Esophagus muscularis mucosa (tissue), 4 donors: Measurements from ENCODE around the gene TAS1R2. TPM values are rescaled to one million over a fixed set of nuclear protein-coding genes. Genes with fewer than 3 reads are reported as not detected.

Source experiments
- DNase-seq: peaks from one replicate; pipeline ENCODE4 v3.0.0-alpha.2; 2017; ENCODE audit errors: extremely low spot score
- H3K27ac ChIP-seq, 4 donors: fragments of 200-600 bp; sonication (generic); replicated peaks in 1 of 4; 1 replicate in 3 of 4; 2 replicates in 1 of 4; pipeline ENCODE4 v1.5.1; 2016 to 2019; ENCODE audit warnings: mild to moderate bottlenecking in 1 of 4
- H3K27me3 ChIP-seq, 4 donors: fragments of 200-600 bp; sonication (generic); one replicate each; pipeline versions ENCODE4 v1.5.1 to v1.6.0; 2016 to 2019
- H3K36me3 ChIP-seq, 4 donors: fragments of 200-600 bp; sonication (generic); one replicate each; pipeline ENCODE4 v1.5.1; 2016 to 2019
- H3K4me1 ChIP-seq, 4 donors: fragments of 200-600 bp; sonication (generic); one replicate each; pipeline ENCODE4 v1.5.1; 2016 to 2019
- H3K4me3 ChIP-seq, 4 donors: fragments of 200-600 bp; sonication (generic); 1 replicate in 2 of 4; 2 replicates in 2 of 4; pipeline ENCODE4 v1.5.1; 2016 to 2019; ENCODE audit warnings: mild to moderate bottlenecking in 4 of 4, moderate library complexity in 1 of 4
- H3K9me3 ChIP-seq, 4 donors: fragments of 200-600 bp; sonication (generic); 1 replicate in 3 of 4; 2 replicates in 1 of 4; pipeline ENCODE4 v1.5.1; 2016 to 2019
- EP300 ChIP-seq: sonication (generic); formaldehyde crosslinking; IDR thresholded peaks from one replicate; pipeline ENCODE4 v1.6.1; 2017; ENCODE audit warnings: antibody characterized with exemption
- POLR2A ChIP-seq: fragments of 450-650 bp; IDR thresholded peaks from one replicate; pipeline ENCODE4 v1.6.1; 2017; ENCODE audit warnings: antibody characterized with exemption, moderate library complexity, mild to moderate bottlenecking, low read depth
- POLR2AphosphoS5 ChIP-seq, 2 donors: sonication (generic); formaldehyde crosslinking; IDR thresholded peaks; one replicate each; pipeline ENCODE4 v1.6.1; 2017; ENCODE audit warnings: antibody characterized with exemption in 2 of 2
- WGBS: methylation state at CpG from one replicate; pipeline ENCODE4 v1.1.5; 2018; 5-methylcytosine and 5-hydroxymethylcytosine counted together
- intact Hi-C: fragments of 100-400 bp; cut with DNase I; formaldehyde crosslinking; loops from one replicate; pipeline ENCODE4 v1.15.1; 2023
- total RNA-seq, 4 donors: library from RNA; depleted of rRNA; stranded (reverse); fragments of >200 nt; gene quantifications; one replicate each; pipeline versions ENCODE4 v1.1.0 to v1.2.1, GENCODE V29; 2016
- TF ChIP-seq, protein P1 (sequence below), 3 experiments: fragments of 200-600 bp in 2 of 3; fragments of 450-650 bp in 1 of 3; sonication (generic) in 2 of 3; IDR thresholded peaks; one replicate each; pipeline ENCODE4 v1.5.1; 2017 to 2019; ENCODE audit warnings: antibody characterized with exemption in 3 of 3, mild to moderate bottlenecking in 2 of 3, moderate library complexity in 1 of 3

TAS1R2 gene
- total RNA-seq, 4 donors from 2014 or later: not detected

DNA sequence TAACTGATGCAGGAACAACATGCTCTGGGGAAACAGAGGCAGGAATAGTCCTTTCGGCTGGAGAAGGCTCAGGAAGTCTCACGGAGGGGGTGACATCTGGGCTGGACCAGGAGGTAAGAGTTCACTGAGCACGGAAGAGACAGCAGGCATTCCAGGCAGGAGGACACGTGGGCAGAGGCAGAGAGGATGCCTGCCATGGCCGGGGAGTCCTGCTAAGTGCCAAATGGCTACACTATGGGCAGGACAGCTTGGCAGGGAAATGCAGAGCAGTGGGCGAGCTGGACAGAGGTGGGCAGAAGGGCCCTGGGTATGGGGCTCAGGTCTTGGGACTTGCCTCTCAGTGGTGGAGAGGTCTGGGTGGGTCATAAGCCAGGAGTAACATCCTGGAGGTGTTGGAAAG is 25.3 kb upstream of the TAS1R2 start:
- H3K36me3 ChIP-seq: peaks cover 0 to 62% (median 38%) of the 10 kb centered on the region in 4 donors

DNA sequence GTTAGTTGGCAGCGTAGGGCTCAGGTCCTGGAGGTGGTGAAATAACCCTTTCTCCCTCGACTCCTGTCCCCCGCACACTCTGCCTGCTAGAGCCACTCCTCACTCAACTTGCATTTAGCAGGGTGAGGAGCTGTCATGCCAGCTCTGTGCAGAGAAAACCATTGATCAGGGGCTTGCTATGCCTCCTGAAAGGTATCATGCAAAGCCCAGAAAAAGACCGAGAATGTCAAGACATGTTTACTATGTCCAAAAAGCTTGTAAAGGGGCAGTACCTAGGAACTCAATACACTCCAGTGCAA is 24.9 kb upstream of the TAS1R2 start:
- no peak overlapping the region for H3K4me3 ChIP-seq
- intact Hi-C loops: no loop called here
- H3K36me3 ChIP-seq: peaks cover 0 to 62% (median 36%) of the 10 kb centered on the region in 4 donors
- no peak for DNase-seq
- no peaks in the 10 kb centered on the region for H3K27me3 ChIP-seq
- H3K27ac ChIP-seq: no peak overlapping the region
- H3K9me3 ChIP-seq: no peaks in the 10 kb centered on the region
- TF ChIP-seq, protein P1, sequence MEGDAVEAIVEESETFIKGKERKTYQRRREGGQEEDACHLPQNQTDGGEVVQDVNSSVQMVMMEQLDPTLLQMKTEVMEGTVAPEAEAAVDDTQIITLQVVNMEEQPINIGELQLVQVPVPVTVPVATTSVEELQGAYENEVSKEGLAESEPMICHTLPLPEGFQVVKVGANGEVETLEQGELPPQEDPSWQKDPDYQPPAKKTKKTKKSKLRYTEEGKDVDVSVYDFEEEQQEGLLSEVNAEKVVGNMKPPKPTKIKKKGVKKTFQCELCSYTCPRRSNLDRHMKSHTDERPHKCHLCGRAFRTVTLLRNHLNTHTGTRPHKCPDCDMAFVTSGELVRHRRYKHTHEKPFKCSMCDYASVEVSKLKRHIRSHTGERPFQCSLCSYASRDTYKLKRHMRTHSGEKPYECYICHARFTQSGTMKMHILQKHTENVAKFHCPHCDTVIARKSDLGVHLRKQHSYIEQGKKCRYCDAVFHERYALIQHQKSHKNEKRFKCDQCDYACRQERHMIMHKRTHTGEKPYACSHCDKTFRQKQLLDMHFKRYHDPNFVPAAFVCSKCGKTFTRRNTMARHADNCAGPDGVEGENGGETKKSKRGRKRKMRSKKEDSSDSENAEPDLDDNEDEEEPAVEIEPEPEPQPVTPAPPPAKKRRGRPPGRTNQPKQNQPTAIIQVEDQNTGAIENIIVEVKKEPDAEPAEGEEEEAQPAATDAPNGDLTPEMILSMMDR (IDR thresholded peaks at IDR 0.05): no peak
- TF ChIP-seq EP300 (no peak), POLR2A (no peak), POLR2AphosphoS5 (IDR thresholded peaks at IDR 0.05) (no peak)
- WGBS: 72% methylated on average over 4 of the region's 4 CpGs
- no peaks in the 10 kb centered on the region for H3K4me1 ChIP-seq

More for the DNA sequence above, 25.3 kb upstream of the TAS1R2 start:
- H3K27me3 ChIP-seq: no peaks in the 10 kb centered on the region
- H3K4me1 ChIP-seq: no peaks in the 10 kb centered on the region
- intact Hi-C loops: no loop called here
- H3K4me3 ChIP-seq: no peak overlapping the region
- WGBS: 76% methylated on average over 6 of the region's 6 CpGs
- no peak for DNase-seq
- no peak for TF ChIP-seq POLR2A
- TF ChIP-seq EP300: no peak
- TF ChIP-seq, protein P1 (IDR thresholded peaks at IDR 0.05): no peak
- no peak for TF ChIP-seq POLR2AphosphoS5 (IDR thresholded peaks at IDR 0.05)
- no peak overlapping the region for H3K27ac ChIP-seq
- H3K9me3 ChIP-seq: no peaks in the 10 kb centered on the region

DNA sequence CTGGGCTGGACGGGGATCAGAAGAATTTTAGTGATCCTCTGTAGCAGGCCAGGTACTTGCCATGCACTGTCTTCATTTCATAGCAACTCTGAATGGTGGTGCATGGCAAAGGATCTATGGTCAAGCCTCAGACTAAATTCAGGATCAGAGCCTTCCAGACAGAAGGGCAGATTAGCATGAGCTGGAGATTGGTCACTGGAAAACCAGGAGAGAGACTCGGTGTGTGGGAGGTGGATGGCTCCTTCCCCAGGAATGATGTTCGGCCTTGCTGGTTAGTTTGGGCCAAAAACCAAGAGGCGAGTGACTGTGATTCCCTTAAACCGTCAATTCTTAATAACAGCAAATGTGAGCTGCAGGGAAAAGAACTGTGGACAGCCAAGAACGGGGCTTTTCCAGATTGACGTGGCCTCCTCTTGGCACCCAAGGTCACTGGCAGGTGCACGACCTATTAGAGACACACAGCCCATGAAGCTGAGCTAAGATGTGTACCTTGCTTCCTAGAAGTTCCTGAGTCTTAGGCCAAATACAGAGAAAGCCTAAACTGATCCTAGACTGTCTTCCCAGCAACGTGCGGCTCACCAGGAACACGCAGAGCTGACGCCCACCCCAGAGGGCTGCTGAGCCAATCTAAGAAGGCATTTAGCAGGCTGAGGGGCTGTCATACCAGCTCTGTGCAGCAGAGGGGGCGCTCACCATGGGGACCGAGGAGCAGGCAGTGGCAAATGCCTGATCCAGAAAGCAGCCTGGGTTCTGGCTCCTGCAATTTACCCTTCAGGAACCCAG is 24.4 kb upstream of the TAS1R2 start:
- 36% methylated on average over 9 of the region's 14 CpGs for WGBS
- peak; percentile 95 for DNase-seq

DNA sequence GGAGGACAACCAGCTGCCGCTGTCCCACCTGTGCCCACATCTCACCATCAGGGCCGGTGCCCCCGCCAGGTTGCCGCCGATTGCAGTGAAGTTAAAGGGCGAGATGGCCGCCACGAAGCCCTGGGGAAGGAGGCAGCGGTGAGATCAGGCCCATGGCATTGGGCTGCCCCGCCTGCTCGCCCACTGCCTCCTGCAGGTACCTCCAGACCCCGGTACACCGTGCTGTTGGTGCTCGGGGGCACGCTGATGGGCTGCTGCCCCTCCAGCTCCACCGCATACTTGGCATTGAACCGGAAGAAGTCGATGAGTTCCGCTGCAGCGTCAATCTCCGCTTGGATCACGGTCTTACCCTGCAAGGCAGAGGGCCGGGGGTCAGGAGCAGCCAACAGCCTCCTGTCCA is 23.6 kb upstream of the TAS1R2 start:
- WGBS: 93% methylated on average over 10 of the region's 23 CpGs
- TF ChIP-seq, protein P1 (IDR thresholded peaks at IDR 0.05): no peak
- no peak for TF ChIP-seq EP300
- TF ChIP-seq POLR2AphosphoS5 (IDR thresholded peaks at IDR 0.05): no peak
- no peak for TF ChIP-seq POLR2A
- peaks cover 0 to 53% (median 26%) of the 10 kb centered on the region in 4 donors for H3K36me3 ChIP-seq
- no peak overlapping the region for H3K27ac ChIP-seq
- intact Hi-C loops: no loop called here
- no peaks in the 10 kb centered on the region for H3K4me1 ChIP-seq
- no peak for DNase-seq
- no peak overlapping the region for H3K4me3 ChIP-seq
- no peaks in the 10 kb centered on the region for H3K9me3 ChIP-seq
- no peaks in the 10 kb centered on the region for H3K27me3 ChIP-seq

More for the DNA sequence above, 24.4 kb upstream of the TAS1R2 start:
- intact Hi-C loops: no loop called here
- Histone ChIP-seq H3K27ac (no peak overlapping the region), H3K27me3 (no peaks in the 10 kb centered on the region), H3K9me3 (no peaks in the 10 kb centered on the region), H3K4me3 (no peak overlapping the region), H3K4me1 (no peaks in the 10 kb centered on the region), H3K36me3 (peaks cover 0 to 58% (median 32%) of the 10 kb centered on the region in 4 donors)
- TF ChIP-seq POLR2AphosphoS5 (IDR thresholded peaks at IDR 0.05) (no peak), POLR2A (no peak), EP300 (no peak)
- TF ChIP-seq, protein P1 (IDR thresholded peaks at IDR 0.05): peak; percentile 86 to 98 (median 87)
